ENCODE data around the gene IL12B. TPM values are rescaled to one million over a fixed set of nuclear protein-coding genes. Genes with fewer than 3 reads are reported as not detected.

The IL12B gene
- total and polyA plus RNA-seq, 2 of the 4 experiments (the other 2 are of a cell fraction), result 0.03 TPM; not detected in 1

GRCh38 chr5:159359408-159359807, 29.1 kb upstream of the IL12B start:
- Histone ChIP-seq H3K4me3 (ENCODE audit: insufficient read depth, low read depth, low read length) (no peak overlapping the region), H3K4me2 (ENCODE audit: low read depth, low read length) (no peak overlapping the region), H3K27ac (ENCODE audit: insufficient read depth, low read length) (no peak overlapping the region), H3K9ac (ENCODE audit: low read depth, low read length) (no peak overlapping the region), H3K56ac (ENCODE audit: extremely low read depth, insufficient read depth, low read length) (no peak overlapping the region), H2AK9ac (replicated peaks; ENCODE audit: low read depth, low read length, poor library complexity) (no peak overlapping the region), H3K79me1 (ENCODE audit: low read depth in 1 of 2, low read length in 2 of 2) (no peaks in the 10 kb centered on the region), H2AK5ac (ENCODE audit: low read depth, low read length) (no peak overlapping the region), H3K9me1 (ENCODE audit: insufficient read depth, low read length) (no peaks in the 10 kb centered on the region; the same call in 1 of the 2 replicates), H4K5ac (ENCODE audit: low read depth, low read length) (no peak overlapping the region), H3K23ac (ENCODE audit: low read depth, low read length) (no peak overlapping the region), H3K14ac (replicated peaks; ENCODE audit: low read depth, low read length) (no peak overlapping the region), H3K4ac (ENCODE audit: low read depth, low read length) (no peak overlapping the region), H4K20me1 (ENCODE audit: insufficient read depth, low read length) (no peaks in the 10 kb centered on the region), H2BK120ac (ENCODE audit: low read depth, low read length) (no peak overlapping the region), H3K4me1 (ENCODE audit: control insufficient read depth, insufficient read depth, low read length) (no peaks in the 10 kb centered on the region), H3K36me3 (ENCODE audit: control insufficient read depth, insufficient read depth, low read length) (no peaks in the 10 kb centered on the region), H4K8ac (ENCODE audit: low read depth in 2 of 2, low read length in 2 of 2) (no peak overlapping the region), H3K27me3 (ENCODE audit: control insufficient read depth, insufficient read depth, low read length) (no peaks in the 10 kb centered on the region), H2BK5ac (ENCODE audit: low read depth, low read length, poor library complexity, severe bottlenecking) (no peak overlapping the region), H2BK20ac (ENCODE audit: low read depth, low read length) (no peak overlapping the region), H4K91ac (ENCODE audit: insufficient read depth, low read depth, low read length) (no peak overlapping the region), H2BK15ac (ENCODE audit: low read depth, low read length) (no peak overlapping the region), H3K9me3 (ENCODE audit: control insufficient read depth, insufficient read depth, low read length) (no peaks in the 10 kb centered on the region), H3K18ac (ENCODE audit: low read depth, low read length) (no peak overlapping the region), H2AFZ (replicated peaks; ENCODE audit: low read length, poor library complexity) (no peak overlapping the region)
- POLR2A ChIA-PET (ENCODE audit: unreplicated experiment), result no interaction called here
- no CpG with 5 or more reads among the region's 2 CpGs for WGBS, 2 experiments (ENCODE audit: extremely low coverage in 2 of 2, insufficient read length in 1 of 2)
- DNase-seq (no peak), ATAC-seq (ENCODE audit: low read depth) (no peak)
- intact Hi-C loops (cut with micrococcal nuclease) (loop anchor here (5.0 kb wide), 1 partner anchor 1738 kb away; no protein-coding TSS in a partner anchor), dilution Hi-C loops (cut with HindIII; ENCODE audit: low sequenced_read_pairs, unreplicated experiment) (no loop called here), in situ Hi-C loops (cut with MboI; ENCODE audit: low sequenced_read_pairs) (no loop called here)
- no TSS peak for BruUV-seq (replicated peaks)
- TF ChIP-seq RFX5 (IDR thresholded peaks at IDR 0.05; ENCODE audit: low read depth, low read length), result no peak
- TF ChIP-seq MXI1 (IDR thresholded peaks at IDR 0.05; ENCODE audit: borderline replicate concordance, low read depth, low read length), result no peak
- no peak for TF ChIP-seq CTCF (conservative IDR thresholded peaks at IDR 0.05; ENCODE audit: low read depth, low read length)
- TF ChIP-seq MAZ (IDR thresholded peaks at IDR 0.05; ENCODE audit: borderline replicate concordance, low read depth, low read length), result no peak
- no peak for TF ChIP-seq ELK1 (IDR thresholded peaks at IDR 0.05; ENCODE audit: borderline replicate concordance, low read depth, low read length)
- TF ChIP-seq USF2 (IDR thresholded peaks at IDR 0.05; ENCODE audit: low read depth, low read length), result no peak
- TF ChIP-seq CEBPB (IDR thresholded peaks at IDR 0.05; ENCODE audit: low read depth, low read length), result no peak
- no peak for TF ChIP-seq RCOR1 (IDR thresholded peaks at IDR 0.05; ENCODE audit: insufficient replicate concordance, low read length)
- TF ChIP-seq RAD21 (IDR thresholded peaks at IDR 0.05; ENCODE audit: low read length), result no peak
- CTCF ChIA-PET, result interaction anchor here (0.5 kb wide), 1 partner anchor 53 kb away, joined by 3 read pairs; no protein-coding TSS in a partner anchor

Measured in IMR-90 (cell line).